HFFc6 (cell line): Measurements from ENCODE around the gene CANX. TPM values are rescaled to one million over a fixed set of nuclear protein-coding genes. Genes with fewer than 3 reads are reported as not detected.

Experiments used
- DNase-seq: peaks from one replicate; pipeline ENCODE4 v3.0.0-alpha.2; 2018
- H3K27ac Mint-ChIP-seq: 2 replicates; pipeline ENCODE4 v1.8.0; 2020; ENCODE audit warnings: mild to moderate bottlenecking, mixed read lengths
- H3K27me3 Mint-ChIP-seq: 2 replicates; pipeline ENCODE4 v1.8.0; 2021; ENCODE audit warnings: mild to moderate bottlenecking, moderate library complexity, mixed read lengths; ENCODE audit not compliant: insufficient read depth
- H3K36me3 Mint-ChIP-seq: 2 replicates; pipeline ENCODE4 v1.8.0; 2021; ENCODE audit warnings: low read depth, mixed read lengths
- H3K4me1 Mint-ChIP-seq: 2 replicates; pipeline ENCODE4 v1.8.0; 2020; ENCODE audit warnings: low read depth, mixed read lengths
- H3K4me3 Mint-ChIP-seq: 2 replicates; pipeline ENCODE4 v1.8.0; 2020; ENCODE audit warnings: mild to moderate bottlenecking, moderate library complexity, mixed read lengths
- H3K9me3 Mint-ChIP-seq: 2 replicates; pipeline ENCODE4 v1.8.0; 2020; ENCODE audit warnings: mild to moderate bottlenecking, mixed read lengths
- CTCF ChIP-seq: fragments of 200-600 bp; sonication (generic); IDR thresholded peaks from 2 replicates; pipeline ENCODE4 v1.5.0; 2021; ENCODE audit warnings: antibody characterized with exemption, mild to moderate bottlenecking
- total RNA-seq, 6 experiments: library from RNA; stranded (reverse); fragmentation: NEBNext Ultra II Directional; extraction: Animal tissue kit (Norgen Biotek cat#: 25700); gene quantifications; 2 replicates in 1 of 6; 3 replicates in 5 of 6; pipeline ENCODE4 v1.2.3, GENCODE V29; 2021

The CANX gene
- total RNA-seq, 6 experiments from 2014 or later = 698 to 777 (median 770) TPM

- Mint-ChIP-seq H3K36me3 (peaks cover 18% of the 10 kb centered on the region), H3K27me3 (no peaks in the 10 kb centered on the region; the same call in 1 of the 2 replicates), H3K4me1 (peaks cover 33% of the 10 kb centered on the region), H3K9me3 (no peaks in the 10 kb centered on the region), H3K4me3 (no peak overlapping the region), H3K27ac (no peak overlapping the region)
- no peak for DNase-seq
- no peak for TF ChIP-seq CTCF
Observed at GRCh38 chr5:179769271-179769670, 70.5 kb downstream of the CANX start.

DNA sequence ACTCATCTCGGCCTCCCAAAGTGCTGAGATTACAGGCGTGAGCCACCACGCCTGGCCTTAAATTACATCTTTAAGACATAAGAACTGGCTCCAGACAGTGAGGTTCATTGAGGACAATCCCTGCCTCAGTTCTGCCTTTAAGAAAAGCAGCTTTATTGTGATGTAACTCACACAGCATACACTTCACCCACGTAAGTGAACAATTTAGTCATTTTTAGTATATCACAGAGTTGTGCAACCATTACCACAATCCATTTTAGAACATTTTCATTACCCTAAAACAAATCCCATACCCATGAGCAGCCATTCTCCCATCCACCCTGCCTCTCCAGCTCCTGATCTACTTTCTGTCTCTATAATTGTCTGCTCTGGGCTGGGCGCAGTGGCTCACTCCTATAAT lies 71.0 kb downstream of the CANX start:
- no peaks in the 10 kb centered on the region for H3K9me3 Mint-ChIP-seq
- H3K4me3 Mint-ChIP-seq = no peak overlapping the region
- no peak for DNase-seq
- H3K36me3 Mint-ChIP-seq = peaks cover 18% of the 10 kb centered on the region
- peaks cover 28% of the 10 kb centered on the region for H3K4me1 Mint-ChIP-seq
- no peaks in the 10 kb centered on the region; the same call in none of the 2 replicates for H3K27me3 Mint-ChIP-seq
- no peak for TF ChIP-seq CTCF
- no peak overlapping the region for H3K27ac Mint-ChIP-seq

- Mint-ChIP-seq H3K36me3 (peaks cover 15% of the 10 kb centered on the region), H3K4me1 (peaks cover 11% of the 10 kb centered on the region), H3K27ac (no peak overlapping the region), H3K9me3 (no peaks in the 10 kb centered on the region), H3K4me3 (no peak overlapping the region), H3K27me3 (no peaks in the 10 kb centered on the region; the same call in none of the 2 replicates)
- TF ChIP-seq CTCF = no peak
- DNase-seq = no peak
Observed at GRCh38 chr5:179771311-179771895, 72.6 kb downstream of the CANX start.

GRCh38 chr5:179772351-179772750 lies 73.6 kb downstream of the CANX start:
- Mint-ChIP-seq H3K36me3 (peaks cover 12% of the 10 kb centered on the region), H3K9me3 (no peaks in the 10 kb centered on the region), H3K4me1 (peaks cover 2% of the 10 kb centered on the region; the same call in 1 of the 2 replicates), H3K4me3 (no peak overlapping the region), H3K27me3 (no peaks in the 10 kb centered on the region; the same call in none of the 2 replicates), H3K27ac (no peak overlapping the region)
- no peak for TF ChIP-seq CTCF
- DNase-seq = no peak

GRCh38 chr5:179773686-179774040 lies 74.9 kb downstream of the CANX start:
- no peak overlapping the region for H3K27ac Mint-ChIP-seq
- no peaks in the 10 kb centered on the region; the same call in none of the 2 replicates for H3K27me3 Mint-ChIP-seq
- H3K36me3 Mint-ChIP-seq = peaks cover 20% of the 10 kb centered on the region
- H3K4me1 Mint-ChIP-seq = no peaks in the 10 kb centered on the region
- H3K4me3 Mint-ChIP-seq = no peak overlapping the region
- no peak for DNase-seq
- no peak for TF ChIP-seq CTCF
- no peaks in the 10 kb centered on the region for H3K9me3 Mint-ChIP-seq
